ENCODE results near the gene LRRC74A.

- no peak for TF ChIP-seq POLR2A (IDR thresholded peaks at IDR 0.05)
- TF ChIP-seq CTCF (IDR thresholded peaks at IDR 0.05 in 8 of 11, conservative IDR thresholded peaks at IDR 0.05 in 3 of 11) = no peak
Observed at GRCh38 chr14:76829013-76829365, 2.8 kb downstream of the LRRC74A start.

Measured in spleen (tissue), 7 donors.